HEK293T (cell line): ENCODE data around the gene ACTA1.

Experiments
- BHLHE40 ChIP-seq: fragments of 450-650 bp; IDR thresholded peaks from 2 replicates; pipeline ENCODE4 v1.6.1; 2016; ENCODE audit warnings: mild to moderate bottlenecking, moderate library complexity, borderline replicate concordance
- ELF4 ChIP-seq: fragments of 450-650 bp; IDR thresholded peaks from 2 replicates; pipeline ENCODE4 v1.6.1; 2017; ENCODE audit warnings: antibody characterized with exemption
- FOXA1 ChIP-seq: fragments of 450-650 bp; IDR thresholded peaks from 2 replicates; pipeline ENCODE4 v1.6.1; 2016; ENCODE audit warnings: mild to moderate bottlenecking
- FOXK2 ChIP-seq: fragments of 450-650 bp; IDR thresholded peaks from 2 replicates; pipeline ENCODE4 v1.6.1; 2016; ENCODE audit warnings: mild to moderate bottlenecking
- FOXM1 ChIP-seq: fragments of 450-650 bp; IDR thresholded peaks from 2 replicates; pipeline ENCODE4 v1.6.1; 2017; ENCODE audit warnings: mild to moderate bottlenecking, borderline replicate concordance
- HDGF ChIP-seq: fragments of 450-650 bp; IDR thresholded peaks from 2 replicates; pipeline ENCODE4 v1.6.1; 2017; ENCODE audit warnings: antibody characterized with exemption, borderline replicate concordance
- L3MBTL2 ChIP-seq: fragments of 450-650 bp; conservative IDR thresholded peaks from 2 replicates; pipeline ENCODE4 v1.6.1; 2016; ENCODE audit warnings: mild to moderate bottlenecking
- LEF1 ChIP-seq: fragments of 450-650 bp; IDR thresholded peaks from 2 replicates; pipeline ENCODE4 v1.6.1; 2017; ENCODE audit warnings: mild to moderate bottlenecking, borderline replicate concordance
- NFRKB ChIP-seq: fragments of 450-650 bp; IDR thresholded peaks from 2 replicates; pipeline ENCODE4 v1.6.1; 2016; ENCODE audit warnings: mild to moderate bottlenecking, moderate library complexity
- SP1 ChIP-seq: fragments of 450-650 bp; IDR thresholded peaks from 2 replicates; pipeline ENCODE4 v1.6.1; 2017
- SUZ12 ChIP-seq: fragments of 450-650 bp; IDR thresholded peaks from 2 replicates; pipeline ENCODE4 v1.6.1; 2016; ENCODE audit warnings: mild to moderate bottlenecking
- TARDBP ChIP-seq: fragments of 450-650 bp; IDR thresholded peaks from 2 replicates; pipeline ENCODE4 v1.6.1; 2016
- TF ChIP-seq, protein P1 (sequence below): fragments of 450-650 bp; IDR thresholded peaks from 2 replicates; pipeline ENCODE4 v1.6.1; 2016

DNA sequence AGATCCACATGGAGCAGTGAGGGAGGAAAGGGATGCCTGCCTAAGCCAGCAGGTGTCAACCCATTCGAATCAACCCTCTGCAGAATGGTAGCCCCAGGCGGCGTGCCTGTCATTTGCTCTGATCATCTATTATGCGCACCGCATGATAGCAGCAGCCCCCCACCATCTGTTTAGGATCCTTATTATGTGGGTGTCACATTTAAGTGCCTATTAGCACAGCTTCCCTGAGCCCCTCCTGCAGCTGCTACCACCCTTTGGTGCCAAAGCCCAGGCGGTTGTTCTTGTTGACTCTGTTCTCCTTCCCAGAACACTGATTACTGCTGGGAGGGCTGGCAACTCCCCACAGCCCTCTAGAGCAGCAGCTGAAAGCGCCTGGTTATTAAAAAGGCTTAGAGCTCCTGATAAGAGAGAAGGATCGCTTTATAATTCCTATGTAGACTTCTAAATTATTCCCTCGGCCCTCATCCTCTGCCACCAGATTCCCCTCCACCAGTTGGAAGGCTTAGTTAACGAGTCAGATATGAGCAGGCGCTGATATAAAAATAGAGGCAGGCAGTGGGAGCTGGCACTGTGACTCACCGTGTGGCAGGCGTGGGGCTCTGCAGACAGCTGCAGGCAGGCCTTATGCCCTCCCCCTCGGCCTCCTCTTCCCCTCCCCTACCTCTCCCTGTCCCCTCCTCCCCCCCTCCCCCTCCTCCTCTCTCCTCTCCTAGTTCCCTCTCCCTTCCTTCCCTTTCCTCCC lies 23.0 kb downstream of the ACTA1 start:
- TF ChIP-seq LEF1 (no peak), SP1 (no peak), BHLHE40 (no peak), TARDBP (no peak), NFRKB (no peak), FOXA1 (no peak), FOXM1 (no peak), HDGF (no peak), L3MBTL2 (no peak), FOXK2 (no peak), ELF4 (no peak), SUZ12 (no peak)
- TF ChIP-seq, protein P1, sequence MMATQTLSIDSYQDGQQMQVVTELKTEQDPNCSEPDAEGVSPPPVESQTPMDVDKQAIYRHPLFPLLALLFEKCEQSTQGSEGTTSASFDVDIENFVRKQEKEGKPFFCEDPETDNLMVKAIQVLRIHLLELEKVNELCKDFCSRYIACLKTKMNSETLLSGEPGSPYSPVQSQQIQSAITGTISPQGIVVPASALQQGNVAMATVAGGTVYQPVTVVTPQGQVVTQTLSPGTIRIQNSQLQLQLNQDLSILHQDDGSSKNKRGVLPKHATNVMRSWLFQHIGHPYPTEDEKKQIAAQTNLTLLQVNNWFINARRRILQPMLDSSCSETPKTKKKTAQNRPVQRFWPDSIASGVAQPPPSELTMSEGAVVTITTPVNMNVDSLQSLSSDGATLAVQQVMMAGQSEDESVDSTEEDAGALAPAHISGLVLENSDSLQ = no peak
